NOMO-1 (cell line): Measurements from ENCODE around the gene TRAM2.

Source experiments
- DNase-seq, 2 experiments: peaks; one replicate each; lab custom pipeline; 2025; ENCODE audit not compliant: unreplicated experiment in 2 of 2; lab: John Stamatoyannopoulos, UW

TRAM2 gene

DNA sequence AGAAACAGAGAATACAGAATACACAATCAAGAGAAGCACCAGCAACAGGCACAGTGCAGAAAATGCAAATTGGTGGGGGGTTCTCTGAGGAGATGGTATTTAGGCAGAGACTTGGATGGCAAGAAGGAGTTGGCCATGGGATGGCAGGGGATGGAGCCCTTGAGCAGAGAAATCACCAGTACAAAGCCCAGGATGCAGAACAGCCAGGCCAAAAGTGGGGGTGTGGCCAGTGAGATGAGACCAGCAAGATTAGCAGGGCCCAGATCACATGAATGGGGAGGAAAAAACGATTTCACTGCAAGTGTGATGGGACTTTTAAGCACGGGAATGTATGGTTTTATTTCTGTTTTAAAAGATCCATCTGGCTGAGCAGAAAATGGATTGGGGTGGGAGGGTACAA is 63.4 kb downstream of the TRAM2 start:
- no peak for DNase-seq

- DNase-seq: no peak
These were observed 64.7 kb downstream of the TRAM2 start for GRCh38 chr6:52512199-52512598.

DNA sequence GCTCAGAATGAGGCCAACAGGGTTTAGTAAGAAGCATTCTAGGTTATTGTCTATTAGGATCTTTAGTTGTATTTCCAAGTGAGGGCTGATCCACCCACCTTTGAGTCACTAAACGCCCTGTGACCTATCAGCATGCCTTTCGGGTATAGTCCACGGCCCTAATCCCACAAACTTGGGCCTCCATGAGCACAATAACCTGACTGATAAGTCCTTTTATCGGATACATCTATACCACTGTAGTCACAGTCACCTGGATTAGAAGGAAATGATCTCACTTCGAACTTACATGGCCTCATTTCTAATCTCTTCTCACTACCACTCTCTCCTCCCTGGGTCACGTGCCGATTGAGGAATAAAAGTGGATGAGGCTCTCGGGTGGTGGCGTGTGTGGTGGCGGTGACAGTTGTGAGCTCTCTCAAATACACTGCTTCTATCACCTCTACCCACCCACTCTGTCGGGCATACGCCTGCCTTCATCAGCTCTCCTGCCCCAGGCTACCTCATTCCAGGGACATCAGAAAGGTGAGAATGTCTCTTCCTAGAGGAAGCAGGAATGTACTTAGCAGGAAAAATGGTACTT is 65.2 kb downstream of the TRAM2 start:
- no peak for DNase-seq

DNA sequence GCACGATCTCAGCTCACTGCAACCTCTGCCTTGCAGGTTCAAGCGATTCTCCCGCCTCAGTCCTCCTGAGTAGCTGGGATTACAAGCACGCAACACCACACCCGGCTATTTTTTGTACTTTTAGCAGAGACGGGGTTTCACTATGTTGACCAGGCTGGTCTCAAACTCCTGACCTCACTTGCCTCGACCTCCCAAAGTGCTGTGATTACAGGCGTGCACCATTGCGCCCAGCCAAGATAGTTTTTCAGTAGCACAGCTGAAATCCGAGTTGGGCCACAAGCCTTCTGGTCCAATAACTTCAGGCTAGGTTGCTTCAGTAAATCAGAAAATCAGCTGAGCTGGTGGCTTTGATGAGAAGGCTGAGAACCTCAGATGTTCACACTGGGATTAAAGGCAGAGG is 65.7 kb downstream of the TRAM2 start:
- DNase-seq: no peak

- DNase-seq: no peak
These were observed 66.7 kb downstream of the TRAM2 start for GRCh38 chr6:52510213-52510562.

- no peak for DNase-seq
These were observed 67.3 kb downstream of the TRAM2 start for GRCh38 chr6:52509281-52510212.

DNA sequence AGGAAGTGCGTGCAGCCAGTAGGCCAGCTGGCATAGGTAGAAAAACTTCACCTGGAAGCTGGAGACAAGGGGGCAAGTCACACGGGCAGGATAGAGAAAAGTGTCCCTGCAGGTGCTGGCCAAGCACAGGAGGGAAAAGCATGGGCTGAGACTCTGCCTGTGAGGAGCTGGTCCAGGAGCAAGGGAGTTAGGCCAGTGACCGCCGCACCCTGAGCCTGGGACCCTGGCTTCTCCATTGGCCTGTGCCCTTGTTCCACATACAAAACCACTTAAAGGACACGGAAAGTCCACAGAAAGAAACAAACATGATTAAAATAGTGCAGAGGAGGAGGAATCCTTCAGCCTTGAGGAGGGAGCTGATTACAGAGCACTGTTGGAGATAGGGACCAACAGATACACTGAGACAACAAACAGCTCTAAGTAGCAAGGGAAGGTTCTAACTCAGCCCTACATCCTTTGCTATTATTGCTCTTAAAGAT is 68.6 kb downstream of the TRAM2 start:
- no peak for DNase-seq

- DNase-seq: no peak
These were observed 69.2 kb downstream of the TRAM2 start for GRCh38 chr6:52507557-52508260.

DNA sequence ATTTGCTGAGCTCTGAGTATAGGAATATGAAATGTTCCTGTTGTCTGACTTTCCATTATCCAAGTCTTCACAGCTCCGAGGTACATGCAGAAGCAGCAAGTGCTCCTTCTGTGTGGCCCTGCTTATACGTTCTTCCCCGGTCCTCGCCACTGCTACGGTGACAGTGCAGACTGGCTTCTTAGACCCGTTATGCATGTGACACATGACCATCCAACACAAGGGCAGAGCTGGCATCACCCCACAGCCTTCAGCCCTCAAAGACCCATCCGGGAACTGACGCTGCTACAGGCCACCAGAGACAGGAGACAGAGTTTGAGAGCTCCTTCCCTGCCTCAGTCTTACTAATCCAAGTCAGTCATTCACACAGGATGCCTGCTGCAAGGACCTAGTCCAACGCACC is 70.4 kb downstream of the TRAM2 start:
- no peak for DNase-seq

DNA sequence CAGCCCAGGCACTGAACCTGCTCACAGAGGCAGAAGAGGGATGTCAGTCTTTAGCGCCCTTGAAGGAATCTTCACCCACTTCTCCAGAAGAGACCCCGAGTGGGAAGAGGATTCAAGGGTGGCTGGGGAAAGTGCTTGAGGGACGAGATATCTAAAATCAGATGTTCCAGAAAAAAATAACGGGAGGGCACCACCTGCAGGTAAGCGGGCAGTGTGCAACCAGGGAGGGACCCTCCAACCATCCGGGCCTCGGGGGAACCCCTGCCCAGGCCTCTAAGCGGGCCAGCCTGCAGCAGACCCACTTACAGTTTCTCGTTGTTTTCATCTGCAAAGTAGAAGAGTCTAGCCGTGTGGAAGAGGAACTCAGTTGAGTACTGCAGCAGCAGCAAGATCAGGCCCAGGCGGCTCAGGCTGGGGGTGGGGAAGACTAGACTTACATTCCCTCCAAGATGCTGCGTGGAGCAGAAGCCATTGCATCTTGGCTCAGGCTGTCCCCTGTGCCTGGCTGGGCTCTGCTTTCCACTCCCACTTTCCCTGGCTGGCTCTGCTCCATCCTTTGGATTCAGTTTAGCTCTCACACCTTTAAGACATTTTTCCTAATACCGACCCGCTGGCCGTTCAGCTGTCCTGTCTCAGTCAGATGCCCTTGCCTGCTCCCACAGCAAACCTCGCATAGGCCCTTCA is 71.0 kb downstream of the TRAM2 start:
- DNase-seq: no peak

- DNase-seq: no peak
These were observed 72.1 kb downstream of the TRAM2 start for GRCh38 chr6:52504782-52505136.

DNA sequence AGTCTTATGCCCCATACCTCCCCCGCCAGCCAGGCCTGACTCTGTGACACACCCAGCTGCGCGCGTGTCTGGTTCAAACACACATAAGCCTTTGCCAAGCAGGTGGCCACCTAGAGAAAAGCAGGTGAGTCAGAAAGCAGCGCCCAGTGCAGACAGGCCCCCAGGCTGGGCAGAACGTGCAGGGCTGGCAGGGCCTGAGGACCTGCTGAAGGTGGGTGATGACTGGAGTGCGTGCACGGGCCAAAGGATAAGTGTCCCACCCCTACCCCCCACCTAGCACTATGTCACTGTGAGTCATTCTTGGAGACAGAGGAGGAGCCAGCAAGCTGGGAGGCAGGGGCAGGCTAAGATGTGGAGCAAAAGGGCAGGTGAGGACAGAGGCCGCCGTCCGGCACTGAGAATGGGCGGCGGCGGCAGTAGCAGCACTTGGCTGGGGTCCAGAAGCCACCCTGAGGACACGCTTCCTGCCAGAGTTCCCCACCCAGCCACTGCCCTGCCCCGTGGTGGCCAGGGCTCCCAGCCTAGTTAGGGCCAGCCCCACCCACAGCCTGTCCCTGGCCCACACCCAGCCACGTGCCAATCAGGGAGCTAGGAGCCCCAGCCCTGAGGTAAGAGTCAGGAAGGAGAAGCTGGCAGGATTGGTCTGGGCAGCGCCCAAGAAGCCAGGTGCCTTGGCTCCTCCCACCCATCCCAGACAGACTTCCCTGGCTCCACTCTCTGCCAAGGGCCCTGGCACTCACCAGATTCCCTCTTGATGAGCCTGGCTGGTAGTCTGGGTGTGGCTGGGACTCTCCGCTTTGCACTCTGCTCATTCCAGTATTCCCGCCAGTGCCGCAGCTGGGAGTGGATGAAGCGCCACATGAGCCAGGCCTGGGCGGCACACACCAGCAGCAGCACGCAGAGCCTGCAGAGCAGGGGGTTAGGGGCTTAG is 72.7 kb downstream of the TRAM2 start:
- DNase-seq: no peak

- no peak for DNase-seq
These were observed 73.5 kb downstream of the TRAM2 start for GRCh38 chr6:52503323-52503747.

- no peak for DNase-seq
These were observed 74.4 kb downstream of the TRAM2 start for GRCh38 chr6:52502306-52503029.

DNA sequence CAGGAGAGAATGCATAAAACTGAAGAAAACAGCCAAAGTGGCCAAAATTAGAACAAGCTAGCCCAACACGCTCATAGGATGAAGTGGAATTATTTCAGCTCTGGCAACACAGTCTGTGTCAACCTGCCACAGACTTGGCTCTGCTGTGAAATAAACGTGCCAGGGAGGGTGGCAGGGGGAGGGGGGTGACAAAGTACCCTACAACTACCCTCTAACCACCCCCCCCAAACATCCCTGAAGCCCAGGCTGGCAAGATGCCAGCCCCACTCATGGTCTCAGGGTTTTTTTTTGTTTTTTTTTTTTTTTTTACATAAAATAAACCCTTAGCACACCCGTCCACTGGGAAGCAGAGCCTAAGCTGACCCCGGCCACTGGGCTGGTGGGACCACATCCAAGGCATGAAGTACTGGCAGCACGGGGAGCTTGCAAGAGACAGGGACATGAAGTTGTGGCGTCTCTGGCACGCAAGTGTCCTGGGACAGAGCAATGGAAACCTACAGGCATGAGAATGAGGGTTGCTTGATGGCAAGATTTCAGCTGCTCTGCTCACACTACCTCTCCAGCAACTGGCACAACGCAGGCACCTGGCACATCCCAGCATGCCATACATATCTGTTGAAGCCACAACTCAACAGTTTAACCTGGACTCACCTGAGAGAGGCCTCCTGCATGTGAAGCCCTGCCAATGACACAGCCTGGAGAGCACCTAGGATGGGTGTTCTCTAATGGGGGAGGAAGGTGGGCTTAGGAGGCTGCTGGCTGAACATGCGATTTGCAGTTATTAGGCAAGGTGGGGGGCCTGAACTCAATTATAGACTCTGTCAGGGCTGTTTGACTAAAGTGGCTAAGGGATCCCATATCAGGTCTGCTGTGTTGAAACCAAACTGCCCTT is 76.4 kb downstream of the TRAM2 start:
- no peak for DNase-seq

DNA sequence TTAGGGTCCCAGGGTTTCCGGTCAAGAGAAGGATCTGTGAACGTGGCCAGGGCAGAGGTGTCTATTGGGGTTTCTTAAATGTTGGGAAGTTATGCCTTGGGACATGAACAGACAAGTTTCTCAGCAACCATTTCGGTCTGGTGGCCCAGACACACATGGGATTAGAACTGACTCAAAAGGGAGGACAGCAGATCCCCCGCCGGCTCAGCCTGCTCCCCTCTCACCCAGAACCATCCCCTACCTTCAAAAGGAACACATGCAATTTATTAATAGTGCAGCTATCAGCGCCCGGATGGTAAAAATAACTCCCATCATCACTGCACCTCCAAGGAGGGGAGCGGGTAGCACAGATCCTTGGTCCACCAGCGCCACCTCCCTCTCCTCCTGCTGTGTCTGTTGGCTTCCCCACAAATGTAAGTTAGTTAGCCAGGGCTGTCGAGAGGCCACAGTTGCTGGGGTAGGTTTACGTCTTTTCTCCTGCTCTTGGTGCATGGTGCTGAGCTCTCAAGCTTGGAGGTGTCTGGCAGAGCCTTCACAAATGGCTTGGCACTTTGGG is 77.1 kb downstream of the TRAM2 start:
- DNase-seq: no peak

DNA sequence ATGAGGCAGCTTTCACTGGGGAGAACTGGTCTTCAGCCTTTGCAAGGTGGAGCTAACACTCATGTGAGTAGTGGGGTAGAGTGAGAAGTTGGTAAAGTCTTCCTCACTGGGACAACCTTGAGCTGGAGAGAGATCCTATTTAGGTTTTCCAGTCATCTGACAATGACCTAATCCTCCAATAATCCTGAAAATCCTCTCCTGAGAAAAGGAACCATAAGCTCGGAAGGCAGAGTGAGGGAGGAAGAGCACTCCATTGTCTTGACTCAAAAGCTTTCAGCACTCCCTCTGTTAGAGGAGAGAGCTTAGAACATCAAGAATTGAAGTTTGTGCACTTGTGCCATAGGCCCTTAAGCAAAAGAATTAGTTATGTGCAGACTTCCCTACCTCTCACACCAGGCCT is 77.8 kb downstream of the TRAM2 start:
- DNase-seq: no peak

- no peak for DNase-seq
These were observed 78.3 kb downstream of the TRAM2 start for GRCh38 chr6:52498538-52499017.
